K562 (cell line): ENCODE measurements around the gene SNX4. TPM values are rescaled to one million over a fixed set of nuclear protein-coding genes. Genes with fewer than 3 reads are reported as not detected.

Source experiments
- ATF7 ChIP-seq: fragments of 450-650 bp; IDR thresholded peaks from 2 replicates; pipeline ENCODE4 v1.7.1; 2014; ENCODE audit warnings: mild to moderate bottlenecking, moderate library complexity
- BHLHE40 ChIP-seq: IDR thresholded peaks from 2 replicates; pipeline ENCODE4 v1.6.1; 2011; ENCODE audit warnings: low read length, improper control_type of control experiment
- CEBPG ChIP-seq, 3 experiments: fragments of 200-800 bp in 1 of 3; sonication (Bioruptor generic) in 1 of 3; sonication (generic) in 1 of 3; formaldehyde crosslinking in 1 of 3; IDR thresholded peaks in 2 of 3; conservative IDR thresholded peaks in 1 of 3; 2 replicates each; pipeline versions ENCODE4 v1.6.1 to v1.8.0; 2016 to 2022; ENCODE audit warnings: missing compliant biosample characterization in 2 of 3, missing genetic modification characterization in 2 of 3, mild to moderate bottlenecking in 1 of 3, missing genetic modification reagents in 1 of 3
- CHCHD3 ChIP-seq: fragments of 250-450 bp; sonication (Bioruptor Pico); IDR thresholded peaks from 2 replicates; pipeline ENCODE4 v2.1.2; 2022; ENCODE audit warnings: mild to moderate bottlenecking
- CREM ChIP-seq: IDR thresholded peaks from 2 replicates; pipeline ENCODE4 v1.6.1; 2014; ENCODE audit warnings: antibody characterized with exemption, low read depth
- DNMT1 ChIP-seq: fragments of 450-650 bp; IDR thresholded peaks from 2 replicates; pipeline ENCODE4 v1.6.1; 2016; ENCODE audit warnings: antibody characterized with exemption, mild to moderate bottlenecking
- ELF1 ChIP-seq: fragments of 200-800 bp; sonication (Bioruptor generic); IDR thresholded peaks from 2 replicates; pipeline ENCODE4 v1.6.1; 2016; ENCODE audit warnings: missing genetic modification characterization, missing compliant biosample characterization
- EP400 ChIP-seq: fragments of 450-650 bp; IDR thresholded peaks from 2 replicates; pipeline ENCODE4 v1.6.1; 2017; ENCODE audit warnings: antibody characterized with exemption, mild to moderate bottlenecking, moderate library complexity
- FOS ChIP-seq: IDR thresholded peaks from 3 replicates; pipeline ENCODE4 v1.6.1; 2011; ENCODE audit not compliant: insufficient read length; ENCODE audit errors: extremely low read depth
- HDAC2 ChIP-seq: fragments of 450-650 bp; IDR thresholded peaks from 2 replicates; pipeline ENCODE4 v1.6.1; 2016; ENCODE audit warnings: mild to moderate bottlenecking
- JUND ChIP-seq, 2 experiments: IDR thresholded peaks; 2 replicates in 1 of 2; 3 replicates in 1 of 2; pipeline ENCODE4 v1.6.1; 2011; ENCODE audit warnings: borderline replicate concordance in 2 of 2, low read depth in 2 of 2, low read length in 2 of 2, improper control_type of control experiment in 1 of 2, missing biosample characterization in 1 of 2, missing genetic modification characterization in 1 of 2, missing genetic modification reagents in 1 of 2
- MAZ ChIP-seq, 2 experiments: fragments of 450-650 bp in 1 of 2; sonication (generic) in 1 of 2; formaldehyde crosslinking; IDR thresholded peaks in 1 of 2; conservative IDR thresholded peaks in 1 of 2; 2 replicates each; pipeline versions ENCODE4 v1.4.0 to v1.5.0; 2020; ENCODE audit warnings: mild to moderate bottlenecking in 1 of 2, missing genetic modification reagents in 1 of 2
- PHF8 ChIP-seq: fragments of 200-600 bp; sonication (generic); IDR thresholded peaks from 2 replicates; pipeline ENCODE4 v1.6.1; 2012; ENCODE audit warnings: mixed run types, mild to moderate bottlenecking, inconsistent platforms, low read length, moderate library complexity, borderline replicate concordance
- POLR2AphosphoS5 ChIP-seq: IDR thresholded peaks from 2 replicates; pipeline ENCODE4 v1.6.1; 2011; ENCODE audit warnings: mild to moderate bottlenecking, low read depth, low read length, moderate library complexity; ENCODE audit not compliant: control insufficient read depth, insufficient read depth
- PTRF ChIP-seq: fragments of 450-650 bp; IDR thresholded peaks from 2 replicates; pipeline ENCODE4 v1.6.1; 2016; ENCODE audit warnings: mild to moderate bottlenecking, missing genetic modification characterization, missing compliant biosample characterization
- SAP30 ChIP-seq: fragments of 200-600 bp; sonication (generic); IDR thresholded peaks from 2 replicates; pipeline ENCODE4 v1.6.1; 2012; ENCODE audit warnings: borderline replicate concordance, low read depth, mild to moderate bottlenecking, moderate library complexity, low read length, control low read depth, inconsistent platforms; ENCODE audit not compliant: insufficient read depth, poor library complexity, severe bottlenecking
- SMAD3 ChIP-seq: fragments of 450-650 bp; formaldehyde crosslinking; conservative IDR thresholded peaks from 2 replicates; pipeline ENCODE4 v1.4.0; 2020; ENCODE audit warnings: mild to moderate bottlenecking
- SMARCB1 ChIP-seq: IDR thresholded peaks from 2 replicates; pipeline ENCODE4 v1.6.1; 2011; ENCODE audit warnings: improper control_type of control experiment, low read depth; ENCODE audit not compliant: insufficient read length
- ZBTB1 ChIP-seq: sonication (generic); formaldehyde crosslinking; IDR thresholded peaks from 2 replicates; pipeline ENCODE4 v1.8.1; 2023; ENCODE audit warnings: missing genetic modification reagents, low read depth, mild to moderate bottlenecking, borderline replicate concordance
- ZFX ChIP-seq: sonication (generic); formaldehyde crosslinking; IDR thresholded peaks from 2 replicates; pipeline ENCODE4 v1.8.0; 2022; ENCODE audit warnings: mild to moderate bottlenecking, missing genetic modification reagents, moderate library complexity
- ZNF197 ChIP-seq: fragments of 200-800 bp; sonication (Bioruptor generic); IDR thresholded peaks from 2 replicates; pipeline ENCODE4 v1.6.1; 2016; ENCODE audit warnings: low read depth, missing genetic modification characterization, missing compliant biosample characterization
- ZNF717 ChIP-seq: fragments of 250-450 bp; sonication (Bioruptor Pico); IDR thresholded peaks from 2 replicates; pipeline ENCODE4 v1.5.0; 2021
- polyA plus RNA-seq, 8 experiments: library from polyadenylated mRNA; depleted of rRNA in 4 of 8; stranded (reverse) in 5 of 8; unstranded in 3 of 8; fragments of >200 nt; fragmentation: Nextera tagmentation in 2 of 8; fragmentation: Illumina TruSeq in 1 of 8; extraction: Ambion mirVana in 2 of 8; extraction: Trizol in 1 of 8; gene quantifications; 2 replicates each; pipeline versions ENCODE4 v1.2.1 to v1.2.3, GENCODE V29; 2011 to 2014; ENCODE audit warnings: inconsistent platforms in 1 of 8, missing spikeins in 1 of 8
- total RNA-seq, 7 experiments: library from RNA; depleted of rRNA in 6 of 7; stranded (reverse); fragments of >200 nt in 6 of 7; fragmentation: Illumina TruSeq in 2 of 7; extraction: Trizol in 2 of 7; gene quantifications; 2 replicates each; pipeline versions ENCODE4 v1.2.1 to v1.2.3, GENCODE V29; 2011 to 2021; ENCODE audit warnings: low replicate concordance in 1 of 7
- TF ChIP-seq, protein P1 (sequence below), 2 experiments: fragments of 450-650 bp; conservative IDR thresholded peaks; 2 replicates each; pipeline ENCODE4 v1.6.1; 2017; ENCODE audit warnings: mild to moderate bottlenecking in 2 of 2, moderate library complexity in 2 of 2
- TF ChIP-seq, protein P2 (sequence below): sonication (generic); formaldehyde crosslinking; IDR thresholded peaks from 2 replicates; pipeline ENCODE4 v1.8.1; 2023; ENCODE audit warnings: mild to moderate bottlenecking, missing genetic modification reagents

Gene SNX4
- total and polyA plus RNA-seq, 9 of the 15 experiments (the other 6 are each of a cell fraction or from before 2014, with no cell fraction given) = 11.4 to 40.3 (median 30.0) TPM

DNA sequence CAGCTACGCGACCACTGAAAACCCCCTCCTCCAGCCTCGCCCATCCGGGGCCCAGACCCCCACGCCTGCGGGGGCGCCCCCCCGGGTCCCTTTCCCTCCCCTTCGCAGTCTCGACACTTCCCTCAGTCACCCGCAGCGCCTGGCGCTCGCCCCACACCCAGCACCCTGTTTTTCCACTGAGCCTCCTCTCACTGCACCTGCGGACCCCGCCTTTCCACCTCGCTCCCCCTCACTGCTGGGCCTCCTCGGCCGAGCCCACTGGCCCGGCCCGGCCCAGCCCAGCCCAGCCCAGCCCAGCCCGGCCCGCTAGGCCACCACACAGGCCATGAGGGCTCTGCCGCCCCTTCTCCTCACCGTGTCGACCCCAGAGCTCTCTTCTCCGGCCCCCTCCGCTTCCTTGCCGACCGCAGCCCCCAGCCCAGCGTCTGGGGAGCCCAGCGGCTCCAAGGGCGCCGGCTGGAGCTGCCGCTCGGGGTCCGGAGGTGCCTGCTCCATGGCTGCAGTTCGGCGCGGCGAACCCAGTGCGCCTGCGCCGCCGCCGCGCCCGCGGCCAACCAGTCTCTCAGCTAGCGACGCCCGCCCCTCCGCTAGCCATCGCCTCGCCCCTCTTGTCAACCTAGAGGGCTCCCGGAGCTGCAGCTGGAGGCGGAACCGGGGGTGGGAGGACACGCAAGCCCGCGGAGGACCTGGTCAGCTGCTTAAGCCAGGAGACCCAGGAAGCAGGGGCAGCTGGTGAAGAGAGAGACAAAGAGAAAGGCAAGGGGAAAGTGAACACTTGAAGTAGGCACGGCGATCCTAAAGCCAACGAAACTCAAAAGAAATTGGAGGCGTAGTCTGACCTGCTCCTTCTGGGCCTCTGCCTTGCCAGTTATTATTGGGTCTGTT lies at the start of gene SNX4 (continued):
- TF ChIP-seq FOS (no peak), HDAC2 (0 out of 2 replicates have a peak, but pooled peaks have one; percentile 17), SAP30 (peak; percentile 12), ZFX (CRISPR knock-in tag) (peak; percentile 86), POLR2AphosphoS5 (peak; percentile 50; the same call in 1 of the 2 replicates), ATF7 (peak; percentile 32; the same call in 1 of the 2 replicates), PHF8 (peak; percentile 81; the same call in 1 of the 2 replicates), DNMT1 (no peak), SMARCB1 (no peak), JUND (IDR thresholded peaks at IDR 0.05; ENCODE audit: borderline replicate concordance, low read depth, low read length) (0 out of 2 replicates have a peak, but pooled peaks have one; percentile 16), JUND (tag; IDR thresholded peaks at IDR 0.05; ENCODE audit: borderline replicate concordance, low read depth, low read length) (no peak; the same call in 2 of the 3 replicates), ZNF717 (CRISPR knock-in tag) (no peak), ZNF197 (CRISPR knock-in tag) (no peak), MAZ (CRISPR knock-in tag; conservative IDR thresholded peaks at IDR 0.05 in 1 of 2, IDR thresholded peaks at IDR 0.05 in 1 of 2) (peak in 1 of 2 experiments; percentile 31; a peak in 1 of 4 replicates), CREM (peak; percentile 55), ZBTB1 (CRISPR knock-in tag) (0 out of 2 replicates have a peak, but pooled peaks have one; percentile 36), EP400 (peak; percentile 36; the same call in 1 of the 2 replicates), ELF1 (tag) (0 out of 2 replicates have a peak, but pooled peaks have one; percentile 43), BHLHE40 (peak; percentile 26; the same call in 1 of the 2 replicates), CHCHD3 (CRISPR knock-in tag) (no peak), PTRF (tag) (no peak), CEBPG (CRISPR knock-in tag; IDR thresholded peaks at IDR 0.05) (no peak), CEBPG (tag; conservative IDR thresholded peaks at IDR 0.05 in 1 of 2, IDR thresholded peaks at IDR 0.05 in 1 of 2) (no peak), SMAD3 (CRISPR knock-in tag) (no peak)
- TF ChIP-seq, protein P1, sequence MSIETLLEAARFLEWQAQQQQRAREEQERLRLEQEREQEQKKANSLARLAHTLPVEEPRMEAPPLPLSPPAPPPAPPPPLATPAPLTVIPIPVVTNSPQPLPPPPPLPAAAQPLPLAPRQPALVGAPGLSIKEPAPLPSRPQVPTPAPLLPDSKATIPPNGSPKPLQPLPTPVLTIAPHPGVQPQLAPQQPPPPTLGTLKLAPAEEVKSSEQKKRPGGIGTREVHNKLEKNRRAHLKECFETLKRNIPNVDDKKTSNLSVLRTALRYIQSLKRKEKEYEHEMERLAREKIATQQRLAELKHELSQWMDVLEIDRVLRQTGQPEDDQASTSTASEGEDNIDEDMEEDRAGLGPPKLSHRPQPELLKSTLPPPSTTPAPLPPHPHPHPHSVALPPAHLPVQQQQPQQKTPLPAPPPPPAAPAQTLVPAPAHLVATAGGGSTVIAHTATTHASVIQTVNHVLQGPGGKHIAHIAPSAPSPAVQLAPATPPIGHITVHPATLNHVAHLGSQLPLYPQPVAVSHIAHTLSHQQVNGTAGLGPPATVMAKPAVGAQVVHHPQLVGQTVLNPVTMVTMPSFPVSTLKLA (conservative IDR thresholded peaks at IDR 0.05) = peak in 1 of 2 experiments; percentile 58; a peak in 2 of 4 replicates
- TF ChIP-seq, protein P2, sequence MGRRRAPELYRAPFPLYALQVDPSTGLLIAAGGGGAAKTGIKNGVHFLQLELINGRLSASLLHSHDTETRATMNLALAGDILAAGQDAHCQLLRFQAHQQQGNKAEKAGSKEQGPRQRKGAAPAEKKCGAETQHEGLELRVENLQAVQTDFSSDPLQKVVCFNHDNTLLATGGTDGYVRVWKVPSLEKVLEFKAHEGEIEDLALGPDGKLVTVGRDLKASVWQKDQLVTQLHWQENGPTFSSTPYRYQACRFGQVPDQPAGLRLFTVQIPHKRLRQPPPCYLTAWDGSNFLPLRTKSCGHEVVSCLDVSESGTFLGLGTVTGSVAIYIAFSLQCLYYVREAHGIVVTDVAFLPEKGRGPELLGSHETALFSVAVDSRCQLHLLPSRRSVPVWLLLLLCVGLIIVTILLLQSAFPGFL (CRISPR knock-in tag) = peak; percentile 53; the same call in 1 of the 2 replicates
